HG03103 (cell line): ENCODE results near the gene MED9.
"Not testable (repeated sequence)": the region's sequence is repeated elsewhere in the genome, so short reads cannot be mapped to it uniquely, and the experiment has no call there.

ENCODE experiments used
- ATAC-seq: cut with Tn5 transposase; IDR thresholded peaks from one replicate; pipeline ENCODE4 v1.9.1; 2021; ENCODE audit warnings: low read depth; ENCODE audit not compliant: unreplicated experiment

Gene MED9

GRCh38 chr17:17454276-17454675 is 22.5 kb upstream of the MED9 start:
- no peak for ATAC-seq

GRCh38 chr17:17454700-17455099 is 22.1 kb upstream of the MED9 start:
- not testable (repeated sequence) for ATAC-seq

- no peak for ATAC-seq
These were observed 21.6 kb upstream of the MED9 start for GRCh38 chr17:17455173-17455572.

- no peak for ATAC-seq
These were observed 20.5 kb upstream of the MED9 start for GRCh38 chr17:17456251-17456650.

DNA sequence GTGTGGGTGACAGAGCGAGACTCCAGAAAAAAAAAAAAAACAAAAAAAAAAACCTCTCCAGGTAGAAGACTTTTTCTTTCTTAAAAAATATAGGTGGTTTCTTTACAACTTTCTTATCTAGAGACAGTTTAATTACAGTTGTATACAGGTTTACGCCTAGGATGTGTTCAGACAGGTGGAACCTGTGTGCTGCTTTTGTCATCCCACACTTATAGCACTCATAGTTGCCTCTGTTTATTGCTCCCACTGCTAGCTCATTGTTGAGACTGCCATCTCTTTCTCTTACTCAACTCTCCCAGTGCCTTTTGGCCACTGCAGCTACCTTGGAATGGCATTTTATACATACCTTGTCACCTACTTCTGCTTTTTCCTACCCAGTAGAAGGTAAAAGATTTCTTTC is 19.1 kb upstream of the MED9 start:
- ATAC-seq, result no peak

DNA sequence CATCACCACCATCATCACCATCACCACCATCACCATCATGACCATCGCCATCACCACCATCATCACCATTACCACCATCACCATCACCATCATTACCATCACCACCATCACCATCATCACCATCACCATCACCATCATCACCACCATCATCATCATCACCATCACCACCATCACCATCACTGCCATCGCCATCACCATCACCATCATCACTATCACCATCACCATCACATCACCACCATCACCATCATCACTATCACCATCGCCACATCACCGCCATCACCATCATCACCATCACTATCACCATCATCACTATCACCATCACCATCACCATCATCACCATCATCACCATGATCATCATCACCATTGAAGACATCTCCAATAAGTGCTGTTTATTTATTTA is 16.8 kb upstream of the MED9 start:
- no peak for ATAC-seq

DNA sequence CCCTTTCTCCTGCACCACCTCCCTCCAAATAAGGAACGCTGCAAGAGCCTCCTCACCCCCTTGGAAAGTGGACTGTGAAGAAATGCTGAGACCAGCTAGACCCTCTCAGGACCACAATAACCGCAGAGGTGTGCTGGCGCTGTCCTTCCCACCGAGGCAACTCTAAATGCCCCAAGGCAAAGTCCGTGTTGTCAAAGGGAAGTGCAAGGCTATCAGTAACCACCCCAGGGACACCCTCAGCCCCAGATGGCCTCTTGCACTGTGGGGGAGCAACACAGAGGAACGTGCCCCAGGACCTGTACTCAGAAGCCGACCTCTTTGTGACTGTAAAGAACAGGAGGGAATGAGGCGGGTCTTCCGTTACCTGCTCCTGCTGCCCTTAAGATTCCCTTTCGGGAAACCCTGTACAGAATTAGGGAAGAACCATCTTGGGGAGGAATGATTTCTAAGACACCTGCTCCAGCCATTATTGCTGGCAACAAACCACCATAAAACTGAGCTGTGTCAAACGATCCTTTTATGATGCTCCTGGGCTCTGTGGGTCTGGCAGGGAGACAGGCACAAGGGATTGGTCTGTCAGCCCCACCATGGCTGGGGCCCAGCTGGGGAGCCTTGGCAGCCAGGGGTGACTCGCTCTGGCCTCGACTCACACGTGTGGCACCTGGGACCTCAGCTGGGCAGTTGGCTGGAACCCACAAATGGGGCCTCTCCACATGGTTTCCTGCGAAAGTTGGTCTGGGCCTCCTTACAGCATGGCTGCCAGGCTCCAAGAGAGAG is 14.6 kb upstream of the MED9 start:
- ATAC-seq, result no peak

GRCh38 chr17:17463821-17464220 is 13.0 kb upstream of the MED9 start:
- no peak for ATAC-seq

- ATAC-seq, result not testable (repeated sequence)
These were observed 10.9 kb upstream of the MED9 start for GRCh38 chr17:17465878-17466277.

- no peak for ATAC-seq
These were observed 10.3 kb upstream of the MED9 start for GRCh38 chr17:17466511-17466910.

DNA sequence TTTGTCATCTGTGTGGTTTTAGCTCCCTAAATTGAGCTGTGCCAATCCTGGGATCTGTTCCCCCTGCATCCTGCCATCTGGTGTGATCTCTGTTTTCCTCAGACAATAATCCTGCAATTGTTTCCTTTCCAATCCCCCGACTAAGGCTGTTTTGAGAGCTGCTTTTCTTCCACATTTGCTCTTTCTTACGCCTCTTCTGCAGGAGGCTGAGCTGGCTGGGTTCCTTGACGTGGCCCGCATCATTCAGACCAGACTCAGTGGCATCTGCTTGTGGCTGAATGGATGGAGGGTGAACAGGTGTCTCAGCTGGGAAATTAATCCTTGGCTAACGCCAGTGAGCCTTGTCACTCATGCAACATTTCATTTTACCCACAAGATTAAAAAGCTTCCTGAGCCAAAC is 9.8 kb upstream of the MED9 start:
- ATAC-seq, result no peak

GRCh38 chr17:17467720-17468119 is 9.1 kb upstream of the MED9 start:
- no peak for ATAC-seq

- ATAC-seq, result no peak
These were observed 8.4 kb upstream of the MED9 start for GRCh38 chr17:17468217-17469010.

DNA sequence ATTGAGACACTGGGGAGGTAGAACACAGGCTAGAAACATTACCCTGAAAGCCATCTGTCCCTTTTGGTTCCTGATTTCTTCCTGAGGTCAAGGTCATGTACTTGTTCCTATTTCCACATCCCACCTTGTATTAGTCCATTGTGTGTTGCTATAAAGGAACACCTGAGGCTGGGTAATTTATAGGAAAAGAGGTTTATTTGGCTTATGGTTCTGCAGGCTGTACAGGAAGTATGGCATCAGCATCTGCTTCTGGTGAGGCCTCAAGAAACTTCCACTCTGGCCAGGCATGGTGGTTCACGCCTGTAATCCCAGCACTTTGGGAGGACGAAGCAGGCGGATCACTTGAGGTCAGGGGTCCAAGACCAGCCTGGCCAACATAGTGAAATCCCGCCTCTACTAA is 7.4 kb upstream of the MED9 start:
- ATAC-seq, result no peak

GRCh38 chr17:17469996-17470395 is 6.8 kb upstream of the MED9 start:
- ATAC-seq, result no peak

- no peak for ATAC-seq
These were observed 4.4 kb upstream of the MED9 start for GRCh38 chr17:17472333-17472920.

DNA sequence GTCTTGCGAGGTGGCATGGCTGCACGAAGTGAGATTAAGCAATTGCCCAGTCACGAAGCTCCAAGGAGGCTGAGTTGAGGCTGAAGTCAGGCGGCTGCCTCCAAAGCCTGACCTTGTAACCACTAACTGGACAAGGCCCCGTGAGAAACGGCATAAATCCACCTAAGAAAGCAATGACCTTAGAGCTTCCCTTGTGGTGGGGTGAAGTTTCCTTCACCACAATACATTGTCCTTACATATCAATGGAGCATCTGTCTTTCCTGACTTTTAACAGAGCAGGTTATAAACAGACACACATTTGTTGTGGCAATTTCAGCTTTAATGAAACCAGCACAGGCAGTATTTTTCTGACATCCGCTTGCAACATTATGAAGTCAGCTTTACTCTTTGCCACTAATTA is 2.5 kb upstream of the MED9 start:
- ATAC-seq, result no peak

DNA sequence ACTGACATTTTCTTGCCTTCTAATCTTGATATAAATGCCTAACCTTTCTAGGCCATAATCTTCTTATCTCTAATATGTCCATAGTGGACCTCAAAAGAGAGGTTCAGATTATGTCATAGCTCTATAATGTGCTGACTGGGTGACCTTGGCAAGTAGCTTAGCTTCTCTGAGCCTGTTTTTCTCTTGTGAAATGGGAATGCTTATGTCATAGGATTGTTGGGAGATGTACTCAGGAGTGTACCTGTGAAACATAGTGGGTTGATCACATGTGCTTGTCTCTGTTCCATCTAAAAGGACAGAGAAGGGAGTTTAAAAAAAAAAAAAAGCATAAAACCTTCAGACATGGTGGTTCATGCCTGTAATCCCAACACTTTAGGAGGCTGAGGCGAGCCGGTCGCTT is 2.4 kb downstream of the MED9 start:
- no peak for ATAC-seq

DNA sequence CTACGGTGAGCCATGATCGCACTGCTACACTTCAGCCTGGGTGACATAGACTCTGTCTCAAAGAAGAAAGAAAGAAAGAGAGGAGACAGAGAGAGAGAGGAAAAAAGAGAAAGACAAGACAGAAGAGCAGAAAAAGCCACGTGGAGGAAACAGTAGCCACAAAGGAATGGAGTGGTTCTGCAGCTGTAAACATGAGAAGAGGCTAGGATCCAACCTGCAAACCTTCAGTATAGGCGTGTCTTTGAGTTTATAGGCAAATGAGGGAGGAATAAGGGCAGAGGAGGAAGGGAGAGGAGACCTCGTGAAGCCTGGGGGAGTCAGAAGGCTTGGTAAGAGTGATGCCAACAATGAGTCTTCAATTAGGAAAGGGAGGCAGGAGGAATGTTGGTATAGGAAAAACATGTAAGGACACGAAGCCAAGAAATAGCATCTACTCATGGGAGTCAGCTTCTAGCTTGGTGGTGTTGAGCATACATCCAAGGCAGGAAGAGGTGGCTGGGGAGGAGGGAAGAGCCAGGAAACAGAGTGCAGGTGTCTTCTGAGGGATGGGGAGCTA is 3.9 kb downstream of the MED9 start:
- ATAC-seq, result no peak

- ATAC-seq, result no peak
These were observed 5.1 kb downstream of the MED9 start for GRCh38 chr17:17481860-17482259.

GRCh38 chr17:17484451-17484899 is 7.7 kb downstream of the MED9 start:
- no peak for ATAC-seq
